Gastroesophageal sphincter (tissue), 4 donors: ENCODE measurements around the gene CMTM8. TPM values are rescaled to one million over a fixed set of nuclear protein-coding genes. Genes with fewer than 3 reads are reported as not detected.

ENCODE experiments used
- ATAC-seq: fragments of 150-250 bp; one replicate; pipeline ENCODE4 v1.9.1; 2016; ENCODE audit warnings: mild to moderate bottlenecking, moderate library complexity
- H3K27ac ChIP-seq, 4 donors: fragments of 200-600 bp; sonication (generic) in 3 of 4; 1 replicate in 3 of 4; 2 replicates in 1 of 4; pipeline ENCODE4 v1.5.1; 2016 to 2019
- H3K27me3 ChIP-seq: fragments of 200-600 bp; sonication (generic); one replicate; pipeline ENCODE4 v1.5.1; 2019
- H3K36me3 ChIP-seq, 2 donors: fragments of 200-600 bp; sonication (generic); one replicate each; pipeline ENCODE4 v1.5.1; 2019; ENCODE audit warnings: control low read depth in 1 of 2
- H3K4me1 ChIP-seq, 3 donors: fragments of 200-600 bp; sonication (generic); 1 replicate in 2 of 3; 2 replicates in 1 of 3; pipeline ENCODE4 v1.5.1; 2016 to 2019; ENCODE audit warnings: control low read depth in 2 of 3
- H3K4me3 ChIP-seq, 2 donors: fragments of 200-600 bp; sonication (generic); one replicate each; pipeline ENCODE4 v1.5.1; 2019; ENCODE audit warnings: mild to moderate bottlenecking in 1 of 2, moderate library complexity in 1 of 2
- H3K9me3 ChIP-seq, 3 donors: fragments of 200-600 bp; sonication (generic); one replicate each; pipeline ENCODE4 v1.5.1; 2017 to 2019; ENCODE audit warnings: control low read depth in 2 of 3
- EP300 ChIP-seq: sonication (generic); formaldehyde crosslinking; IDR thresholded peaks from one replicate; pipeline ENCODE4 v1.6.1; 2017; ENCODE audit warnings: antibody characterized with exemption, mild to moderate bottlenecking
- POLR2A ChIP-seq, 2 donors: fragments of 450-650 bp; IDR thresholded peaks; one replicate each; pipeline ENCODE4 v1.6.1; 2017; ENCODE audit warnings: antibody characterized with exemption in 2 of 2, mild to moderate bottlenecking in 2 of 2, moderate library complexity in 1 of 2
- POLR2AphosphoS5 ChIP-seq: sonication (generic); formaldehyde crosslinking; IDR thresholded peaks from one replicate; pipeline ENCODE4 v1.6.1; 2017; ENCODE audit warnings: antibody characterized with exemption
- WGBS, 2 donors: methylation state at CpG; one replicate each; pipeline ENCODE4 v1.1.5; 2018; ENCODE audit warnings: low coverage in 1 of 2; 5-methylcytosine and 5-hydroxymethylcytosine counted together
- small RNA-seq, 4 donors: library from RNA; depleted of rRNA; stranded (forward); fragments of <200 nt; gene quantifications; one replicate each; pipeline ENCODE3, GENCODE V24; 2016
- total RNA-seq, 4 donors: library from RNA; depleted of rRNA; stranded (reverse); fragments of >200 nt; gene quantifications; one replicate each; pipeline ENCODE4 v1.1.0, GENCODE V29; 2016
- TF ChIP-seq, protein P1 (sequence below), 4 experiments: fragments of 200-600 bp in 2 of 4; fragments of 450-650 bp in 2 of 4; sonication (generic) in 1 of 4; IDR thresholded peaks; one replicate each; pipeline ENCODE4 v1.5.1; 2017 to 2019; ENCODE audit warnings: antibody characterized with exemption in 4 of 4, mild to moderate bottlenecking in 2 of 4, moderate library complexity in 2 of 4

The CMTM8 gene
- total RNA-seq, 4 donors from 2014 or later = 1.2 to 3.1 (median 1.6) TPM

DNA sequence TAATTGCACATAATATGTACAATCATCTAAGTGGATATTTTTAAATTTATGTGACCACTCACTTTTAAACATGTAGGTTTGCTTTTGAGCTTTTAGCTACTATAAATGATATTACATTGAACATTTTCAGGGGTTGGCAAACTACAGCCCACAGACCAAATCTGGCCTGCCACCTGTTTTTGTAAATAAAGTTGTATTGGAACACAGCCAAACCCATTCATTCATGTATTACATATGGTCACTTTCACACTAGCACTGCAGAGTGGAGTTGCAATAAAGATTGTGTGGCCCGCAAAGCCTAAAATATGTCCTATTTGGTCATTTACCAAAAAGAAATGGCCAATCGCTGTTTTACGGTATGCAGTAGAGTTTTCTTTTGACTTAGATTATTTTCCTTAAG, 174.4 kb downstream of the CMTM8 start:
- no peaks in the 10 kb centered on the region for H3K9me3 ChIP-seq
- WGBS, 2 donors = 94 to 95% methylated on average over 3 of the region's 3 CpGs
- TF ChIP-seq, protein P1, sequence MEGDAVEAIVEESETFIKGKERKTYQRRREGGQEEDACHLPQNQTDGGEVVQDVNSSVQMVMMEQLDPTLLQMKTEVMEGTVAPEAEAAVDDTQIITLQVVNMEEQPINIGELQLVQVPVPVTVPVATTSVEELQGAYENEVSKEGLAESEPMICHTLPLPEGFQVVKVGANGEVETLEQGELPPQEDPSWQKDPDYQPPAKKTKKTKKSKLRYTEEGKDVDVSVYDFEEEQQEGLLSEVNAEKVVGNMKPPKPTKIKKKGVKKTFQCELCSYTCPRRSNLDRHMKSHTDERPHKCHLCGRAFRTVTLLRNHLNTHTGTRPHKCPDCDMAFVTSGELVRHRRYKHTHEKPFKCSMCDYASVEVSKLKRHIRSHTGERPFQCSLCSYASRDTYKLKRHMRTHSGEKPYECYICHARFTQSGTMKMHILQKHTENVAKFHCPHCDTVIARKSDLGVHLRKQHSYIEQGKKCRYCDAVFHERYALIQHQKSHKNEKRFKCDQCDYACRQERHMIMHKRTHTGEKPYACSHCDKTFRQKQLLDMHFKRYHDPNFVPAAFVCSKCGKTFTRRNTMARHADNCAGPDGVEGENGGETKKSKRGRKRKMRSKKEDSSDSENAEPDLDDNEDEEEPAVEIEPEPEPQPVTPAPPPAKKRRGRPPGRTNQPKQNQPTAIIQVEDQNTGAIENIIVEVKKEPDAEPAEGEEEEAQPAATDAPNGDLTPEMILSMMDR (IDR thresholded peaks at IDR 0.05) = no peak
- TF ChIP-seq EP300 (no peak), POLR2AphosphoS5 (no peak), POLR2A (IDR thresholded peaks at IDR 0.05) (no peak)
- no peak for ATAC-seq
- H3K4me3 ChIP-seq = no peak overlapping the region
- H3K27ac ChIP-seq = no peak overlapping the region
- H3K36me3 ChIP-seq = no peaks in the 10 kb centered on the region
- H3K4me1 ChIP-seq = no peaks in the 10 kb centered on the region
- no peaks in the 10 kb centered on the region for H3K27me3 ChIP-seq

DNA sequence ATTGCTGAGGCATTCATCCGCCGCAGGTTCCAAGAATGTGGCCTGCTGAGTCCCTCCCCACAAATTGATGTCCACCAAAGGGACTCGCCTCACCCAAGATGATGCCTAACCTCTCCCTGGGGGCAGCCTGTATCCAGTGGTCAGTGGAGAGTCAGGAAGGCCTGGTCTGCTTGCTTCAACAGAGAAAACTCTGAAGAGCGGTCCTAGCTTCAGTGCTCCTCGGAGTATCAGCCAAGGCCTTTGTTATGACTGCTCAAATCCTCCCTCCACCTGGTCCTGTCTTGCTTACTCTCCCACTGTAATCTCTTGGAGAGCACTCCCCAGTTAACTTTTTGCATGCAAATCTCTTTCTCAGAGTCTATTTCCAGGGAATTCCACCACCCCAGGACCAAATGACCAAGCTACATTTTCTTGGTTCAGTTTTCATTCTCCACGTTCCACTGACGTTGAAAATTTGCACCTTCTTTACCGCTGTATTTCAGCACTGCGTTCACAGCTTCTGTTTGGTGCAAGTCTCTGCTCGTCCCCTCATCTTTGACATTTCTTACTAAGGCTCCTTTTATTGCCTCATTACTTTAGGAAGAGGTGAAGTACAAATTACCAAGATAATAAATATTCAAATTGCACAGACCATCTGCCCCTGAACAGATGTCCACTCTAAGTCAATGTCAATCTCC, 175.5 kb downstream of the CMTM8 start:
- no peak for ATAC-seq
- Histone ChIP-seq H3K4me3 (no peak overlapping the region), H3K36me3 (no peaks in the 10 kb centered on the region), H3K27ac (no peak overlapping the region), H3K9me3 (no peaks in the 10 kb centered on the region), H3K4me1 (no peaks in the 10 kb centered on the region), H3K27me3 (no peaks in the 10 kb centered on the region)
- 89 to 97% methylated on average over 6 to 8 of the region's 10 CpGs for WGBS, 2 donors
- no peak for TF ChIP-seq EP300
- no peak for TF ChIP-seq POLR2A (IDR thresholded peaks at IDR 0.05)

DNA sequence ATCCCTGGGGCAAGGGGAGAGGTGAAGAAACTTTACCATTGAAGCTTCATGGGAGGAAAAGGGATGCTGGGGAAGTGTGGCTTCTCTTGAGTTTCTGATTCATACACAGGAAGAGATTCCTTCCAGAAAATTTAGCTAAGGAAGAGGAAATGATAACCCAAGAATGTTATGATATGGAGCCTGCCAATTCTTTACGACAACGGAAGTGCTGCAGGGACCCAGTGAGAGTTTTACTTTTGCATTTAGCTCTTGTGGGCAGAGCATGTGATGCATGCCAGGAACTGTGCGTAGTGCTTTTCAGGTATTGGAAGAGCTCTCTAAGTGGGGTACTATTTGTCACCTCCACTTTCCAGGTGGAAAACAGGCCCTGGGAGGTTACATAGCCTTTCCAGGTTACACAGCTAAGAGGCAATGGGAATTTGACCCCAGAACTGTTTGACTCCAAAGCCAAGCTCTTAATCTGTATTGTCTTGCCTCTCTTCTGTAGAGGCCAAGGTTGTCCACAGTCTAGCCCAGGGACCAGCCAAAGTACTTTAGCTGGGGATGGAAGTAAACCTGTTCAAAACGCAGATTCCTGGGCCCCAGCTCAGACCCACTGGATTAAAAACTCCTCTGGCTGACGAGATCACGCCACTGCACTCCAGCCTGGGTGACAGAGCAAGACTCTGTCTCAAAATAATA, 176.2 kb downstream of the CMTM8 start:
- Histone ChIP-seq H3K4me3 (no peak overlapping the region), H3K36me3 (no peaks in the 10 kb centered on the region), H3K4me1 (no peaks in the 10 kb centered on the region), H3K27me3 (no peaks in the 10 kb centered on the region), H3K27ac (peak overlapping the region in 3 of 4 donors; percentile 3 to 57 (median 8)), H3K9me3 (no peaks in the 10 kb centered on the region)
- TF ChIP-seq EP300 (no peak), POLR2AphosphoS5 (peak; percentile 11)
- peak; percentile 62 for ATAC-seq
- 73 to 84% methylated on average over 5 to 6 of the region's 6 CpGs for WGBS, 2 donors

DNA sequence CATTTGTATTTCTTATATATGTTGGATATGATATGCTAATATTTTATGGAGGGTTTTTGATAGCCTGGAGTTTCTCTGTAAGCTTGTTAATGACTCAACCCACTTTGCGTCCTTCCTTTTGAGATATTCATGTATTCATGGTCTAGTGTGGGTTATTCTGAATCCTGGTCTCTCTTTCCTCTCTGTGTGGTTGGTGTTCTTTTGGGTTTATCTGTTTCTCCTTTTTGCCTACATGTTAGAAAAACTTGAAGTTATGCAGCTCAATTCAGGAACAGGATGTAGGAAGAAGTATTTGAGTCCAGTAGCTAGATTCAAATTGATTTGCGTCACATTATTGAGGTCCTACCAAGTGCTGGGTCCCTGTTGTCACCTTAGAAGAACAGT, 181.3 kb downstream of the CMTM8 start:
- Histone ChIP-seq H3K4me1 (peaks cover 7 to 31% (median 17%) of the 10 kb centered on the region in 3 donors), H3K27me3 (no peaks in the 10 kb centered on the region), H3K36me3 (no peaks in the 10 kb centered on the region), H3K9me3 (no peaks in the 10 kb centered on the region), H3K27ac (peak overlapping the region in 2 of 4 donors; percentile 43 to 66), H3K4me3 (no peak overlapping the region)
- no peak for ATAC-seq
- 86 to 91% methylated on average over 2 of the region's 2 CpGs for WGBS, 2 donors
- TF ChIP-seq POLR2AphosphoS5 = no peak
- TF ChIP-seq, protein P1 (IDR thresholded peaks at IDR 0.05) = no peak
- TF ChIP-seq POLR2A (IDR thresholded peaks at IDR 0.05) = no peak
- no peak for TF ChIP-seq EP300

Small RNA genes within 50 kb of the gene (small RNA-seq; reads per million reads assigned to genes)
- 0 reads per million in 4 donors for gene AC097639.2

Other genes with a start within 250 kb of the CMTM8 start
- gene GPD1L, start 132.1 kb upstream of the CMTM8 start, total RNA-seq = 100 to 1,000 TPM in 3 of 4 donors, 10 to 100 TPM in 1; 85.0 to 162 (median 106) TPM
- 1 to 10 TPM; 2.9 to 7.0 (median 6.5) TPM for gene CMTM7, start 153.2 kb downstream of the CMTM8 start, total RNA-seq